EH (cell line): ENCODE data around the gene NR1H2.
A peak's percentile ranks its signal among the peaks of the same experiment; 100 is the strongest.
"Not testable (repeated sequence)": the region's sequence is repeated elsewhere in the genome, so short reads cannot be mapped to it uniquely, and the experiment has no call there.

Source experiments
- DNase-seq: peaks from one replicate; pipeline ENCODE4 v3.0.0-alpha.2; 2015; ENCODE audit warnings: low read depth

The NR1H2 gene

GRCh38 chr19:50378863-50379236, 2.6 kb downstream of the NR1H2 start:
- no peak for DNase-seq

- no peak for DNase-seq
Measured at GRCh38 chr19:50379602-50380001, 3.3 kb downstream of the NR1H2 start.

GRCh38 chr19:50380137-50380536, 3.9 kb downstream of the NR1H2 start:
- no peak for DNase-seq

- DNase-seq: no peak
Measured at GRCh38 chr19:50380751-50381151, 4.5 kb downstream of the NR1H2 start.

- no peak for DNase-seq
Measured at GRCh38 chr19:50381881-50382729, 5.8 kb downstream of the NR1H2 start.

- no peak for DNase-seq
Measured at GRCh38 chr19:50383001-50383851, 7.0 kb downstream of the NR1H2 start.

- peak; percentile 98 for DNase-seq
Measured at GRCh38 chr19:50383852-50384684, 7.8 kb downstream of the NR1H2 start, which contains the start of gene POLD1. Gene POLD1 (plus strand): TSS chr19:50384347. CDS start chr19:50398852, 14,505 bp downstream.

- DNase-seq: peak; percentile 37
Measured at GRCh38 chr19:50384685-50385535, 8.7 kb downstream of the NR1H2 start.

GRCh38 chr19:50387176-50387867, 11.1 kb downstream of the NR1H2 start:
- DNase-seq: peak; percentile 44

- no peak for DNase-seq
Measured at GRCh38 chr19:50387868-50388245, 11.6 kb downstream of the NR1H2 start.

GRCh38 chr19:50390295-50390694, 14.0 kb downstream of the NR1H2 start:
- DNase-seq: not testable (repeated sequence)

GRCh38 chr19:50390952-50391351, 14.7 kb downstream of the NR1H2 start:
- not testable (repeated sequence) for DNase-seq

GRCh38 chr19:50392759-50393158, 16.5 kb downstream of the NR1H2 start:
- DNase-seq: no peak

- DNase-seq: no peak
Measured at GRCh38 chr19:50393589-50393988, 17.3 kb downstream of the NR1H2 start.

- no peak for DNase-seq
Measured at GRCh38 chr19:50394017-50394416, 17.8 kb downstream of the NR1H2 start.

GRCh38 chr19:50398675-50399367, 22.6 kb downstream of the NR1H2 start:
- DNase-seq: no peak

GRCh38 chr19:50399368-50399745, 23.1 kb downstream of the NR1H2 start:
- DNase-seq: no peak

GRCh38 chr19:50401605-50402450, 25.6 kb downstream of the NR1H2 start:
- no peak for DNase-seq
